KOPT-K1 (cell line): ENCODE measurements around the gene CYP4F12.
"Not testable (repeated sequence)": the region's sequence is repeated elsewhere in the genome, so short reads cannot be mapped to it uniquely, and the experiment has no call there.

Source experiments
- H3K27ac ChIP-seq: fragments of 200-600 bp; sonication (generic); 2 replicates; pipeline ENCODE4 v1.5.1; 2016; ENCODE audit warnings: antibody characterized with exemption, mild to moderate bottlenecking, low read depth, low read length; ENCODE audit not compliant: poor library complexity, severe bottlenecking
- H3K36me3 ChIP-seq: fragments of 200-600 bp; sonication (generic); 2 replicates; pipeline ENCODE4 v1.5.1; 2017; ENCODE audit warnings: antibody characterized with exemption, mild to moderate bottlenecking, low read length, moderate library complexity; ENCODE audit not compliant: insufficient read depth
- H3K9me3 ChIP-seq: fragments of 200-600 bp; sonication (generic); 2 replicates; pipeline ENCODE4 v1.5.1; 2017; ENCODE audit warnings: antibody characterized with exemption, low read length, mild to moderate bottlenecking; ENCODE audit not compliant: insufficient read depth, poor library complexity, severe bottlenecking

CYP4F12 gene

GRCh38 chr19:15642807-15643206 is 30.1 kb upstream of the CYP4F12 start:
- no peak overlapping the region for H3K27ac ChIP-seq
- no peaks in the 10 kb centered on the region for H3K36me3 ChIP-seq
- no peaks in the 10 kb centered on the region for H3K9me3 ChIP-seq

GRCh38 chr19:15643387-15643786 is 29.5 kb upstream of the CYP4F12 start:
- H3K27ac ChIP-seq = no peak overlapping the region
- H3K36me3 ChIP-seq = no peaks in the 10 kb centered on the region
- no peaks in the 10 kb centered on the region for H3K9me3 ChIP-seq

DNA sequence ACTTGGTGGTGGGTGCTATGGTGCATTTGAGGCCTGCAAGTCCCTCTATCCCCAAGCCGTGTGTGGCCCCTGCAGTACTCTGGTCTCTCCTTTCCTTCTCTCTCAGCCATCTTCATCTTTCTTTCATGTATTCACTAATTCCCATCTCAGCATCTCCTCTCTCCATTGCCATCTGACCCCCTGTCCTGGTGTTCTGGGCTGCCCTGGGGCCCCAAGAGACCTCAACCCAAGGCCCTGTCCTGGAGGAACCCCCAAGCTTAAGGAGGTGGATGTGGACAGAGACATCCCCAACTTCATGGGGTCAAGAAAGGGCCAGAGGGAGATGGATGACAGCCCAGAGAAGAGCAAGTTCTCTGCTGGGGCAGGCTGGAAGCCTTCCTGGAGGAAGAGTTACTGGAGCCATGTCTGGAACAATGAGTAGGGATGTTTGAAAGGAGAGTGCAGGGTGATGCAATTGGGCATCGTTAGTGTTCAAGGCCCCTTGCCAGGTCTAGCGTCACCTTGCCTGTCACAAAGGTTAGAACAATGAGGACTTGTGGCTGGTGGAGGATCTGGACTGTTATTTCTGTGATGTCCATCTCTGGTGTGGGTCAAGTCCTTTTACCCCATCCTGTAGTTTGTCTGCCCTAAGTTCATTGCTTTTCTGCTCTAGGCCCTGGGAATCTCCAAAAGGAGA is 28.7 kb upstream of the CYP4F12 start:
- no peaks in the 10 kb centered on the region for H3K9me3 ChIP-seq
- no peaks in the 10 kb centered on the region for H3K36me3 ChIP-seq
- no peak overlapping the region for H3K27ac ChIP-seq

- H3K27ac ChIP-seq = no peak overlapping the region
- no peaks in the 10 kb centered on the region for H3K9me3 ChIP-seq
- no peaks in the 10 kb centered on the region for H3K36me3 ChIP-seq
These were observed 28.1 kb upstream of the CYP4F12 start for GRCh38 chr19:15644816-15645215.

DNA sequence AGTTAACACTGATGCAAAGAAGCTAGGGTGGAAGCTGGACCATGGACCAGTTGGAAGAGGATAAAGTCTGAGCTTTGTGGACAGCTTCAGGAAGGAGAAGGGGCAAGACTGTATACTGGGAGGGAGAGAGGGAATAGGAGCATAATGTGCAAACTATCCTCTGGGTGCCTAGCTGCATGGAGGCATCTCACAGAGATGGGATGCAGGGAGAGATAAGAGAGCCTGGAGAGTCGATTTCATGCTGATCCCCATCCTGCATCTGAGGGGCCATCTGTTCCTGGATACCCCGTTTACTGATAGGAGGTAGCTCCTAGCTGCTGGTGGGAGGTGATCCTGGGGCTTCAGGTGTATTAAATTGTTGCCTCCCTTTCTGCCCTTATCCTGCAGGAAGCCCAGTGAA is 23.4 kb upstream of the CYP4F12 start:
- Histone ChIP-seq H3K9me3 (no peaks in the 10 kb centered on the region), H3K36me3 (no peaks in the 10 kb centered on the region)

GRCh38 chr19:15650123-15650522 is 22.8 kb upstream of the CYP4F12 start:
- H3K36me3 ChIP-seq, H3K27ac ChIP-seq, H3K9me3 ChIP-seq: not testable (repeated sequence)

More for the DNA sequence above, 23.4 kb upstream of the CYP4F12 start:
- H3K27ac ChIP-seq = no peak overlapping the region

DNA sequence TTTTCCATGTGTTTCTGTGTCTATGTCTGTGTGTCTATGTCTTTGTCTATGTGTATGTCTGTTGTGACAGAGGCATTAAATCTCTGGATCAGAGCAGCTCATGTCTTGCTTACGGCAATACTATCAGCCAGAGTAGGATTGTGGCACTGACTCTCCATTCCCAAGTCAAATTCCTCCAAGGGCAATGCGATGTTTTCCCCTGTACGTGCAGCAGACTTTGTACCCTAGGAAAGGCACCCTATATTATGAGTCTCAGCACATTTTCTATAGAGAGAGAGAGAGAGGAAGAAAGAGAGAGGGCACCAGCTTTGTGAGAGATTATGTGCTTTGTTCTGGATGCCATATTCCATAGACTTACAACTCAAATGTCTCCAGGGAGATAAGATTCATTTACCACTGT is 21.1 kb upstream of the CYP4F12 start:
- Histone ChIP-seq H3K9me3 (no peaks in the 10 kb centered on the region), H3K27ac (no peak overlapping the region), H3K36me3 (no peaks in the 10 kb centered on the region)

- Histone ChIP-seq H3K9me3 (no peaks in the 10 kb centered on the region), H3K27ac (no peak overlapping the region), H3K36me3 (no peaks in the 10 kb centered on the region)
These were observed 20.2 kb upstream of the CYP4F12 start for GRCh38 chr19:15652559-15653278.

GRCh38 chr19:15656467-15656866 is 16.4 kb upstream of the CYP4F12 start:
- no peaks in the 10 kb centered on the region for H3K36me3 ChIP-seq
- H3K9me3 ChIP-seq = no peaks in the 10 kb centered on the region
- H3K27ac ChIP-seq = no peak overlapping the region

GRCh38 chr19:15663247-15663646 is 9.6 kb upstream of the CYP4F12 start:
- Histone ChIP-seq H3K36me3 (no peaks in the 10 kb centered on the region), H3K27ac (no peak overlapping the region), H3K9me3 (no peaks in the 10 kb centered on the region)

DNA sequence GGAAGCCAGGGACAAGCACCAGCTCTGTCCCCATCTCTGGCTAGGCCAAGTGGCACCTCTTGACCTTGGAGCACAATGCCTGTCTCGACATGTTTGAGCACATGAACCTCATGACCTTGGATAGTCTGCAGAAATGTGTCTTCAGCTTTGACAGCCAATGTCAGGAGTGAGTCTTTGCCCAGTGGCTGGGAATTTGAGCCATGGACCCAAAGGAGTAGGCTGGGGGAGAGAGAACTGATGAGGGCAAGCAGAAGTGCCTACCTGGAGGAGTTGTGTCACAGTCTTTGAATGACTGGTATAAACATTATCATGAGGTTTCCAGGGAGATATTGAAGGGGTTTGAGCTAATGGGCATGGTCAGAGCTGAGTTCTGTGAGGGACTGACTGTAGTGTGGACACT is 6.7 kb upstream of the CYP4F12 start:
- H3K36me3 ChIP-seq = no peaks in the 10 kb centered on the region
- H3K27ac ChIP-seq = no peak overlapping the region
- H3K9me3 ChIP-seq = no peaks in the 10 kb centered on the region

GRCh38 chr19:15666883-15667282 is 6.0 kb upstream of the CYP4F12 start:
- no peaks in the 10 kb centered on the region for H3K9me3 ChIP-seq
- H3K36me3 ChIP-seq = no peaks in the 10 kb centered on the region
- H3K27ac ChIP-seq = no peak overlapping the region

DNA sequence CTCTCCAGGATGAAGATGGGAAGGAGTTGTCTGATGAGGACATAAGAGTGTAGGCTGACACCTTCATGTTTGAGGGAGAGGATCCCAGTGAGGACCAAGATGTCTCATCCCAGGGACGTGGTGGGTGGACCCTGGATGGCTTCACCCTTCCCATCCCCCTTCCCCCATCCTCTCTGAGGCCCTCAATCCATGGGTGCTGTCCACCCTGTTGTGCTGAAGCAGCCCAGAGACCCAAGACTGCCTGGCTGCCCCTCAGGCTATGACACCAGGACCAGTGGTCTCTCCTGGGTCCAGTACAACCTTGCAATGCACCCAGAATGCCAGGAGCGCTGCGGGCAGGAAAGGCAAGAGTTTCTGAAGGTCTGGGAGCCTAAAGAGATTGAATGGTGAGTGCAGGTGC is 3.4 kb upstream of the CYP4F12 start:
- Histone ChIP-seq H3K36me3 (no peaks in the 10 kb centered on the region), H3K27ac (no peak overlapping the region), H3K9me3 (no peaks in the 10 kb centered on the region)

- Histone ChIP-seq H3K9me3 (no peaks in the 10 kb centered on the region), H3K27ac (no peak overlapping the region), H3K36me3 (no peaks in the 10 kb centered on the region)
These were observed 3.0 kb upstream of the CYP4F12 start for GRCh38 chr19:15669891-15670290.

DNA sequence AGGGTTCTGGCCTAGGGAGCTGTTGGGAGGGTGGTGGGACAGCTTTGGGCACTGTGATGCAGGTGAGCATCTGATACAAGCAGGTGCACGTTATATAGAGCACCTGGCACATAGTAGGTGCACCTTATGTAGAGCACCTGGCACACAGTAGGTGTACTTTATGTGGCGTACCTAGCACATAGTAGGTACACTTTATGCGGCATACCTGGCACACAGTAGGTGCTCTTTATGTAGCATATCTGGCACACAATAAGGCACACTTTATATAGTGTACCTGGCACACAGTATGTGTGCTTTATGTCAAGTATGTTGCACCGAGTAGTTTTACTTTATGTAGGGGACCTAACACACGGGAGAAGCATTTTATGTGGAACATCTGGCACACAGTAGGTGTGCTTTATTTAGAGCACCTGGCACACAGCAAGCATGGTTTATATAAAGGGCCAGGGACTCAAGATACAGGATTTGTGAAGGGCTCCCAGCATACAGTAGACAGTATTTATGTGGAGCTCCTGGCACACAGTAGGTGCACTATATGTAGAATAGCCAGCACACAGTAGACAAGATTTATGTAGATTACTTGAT is 1.6 kb upstream of the CYP4F12 start:
- no peaks in the 10 kb centered on the region for H3K9me3 ChIP-seq
- H3K36me3 ChIP-seq = no peaks in the 10 kb centered on the region
- no peak overlapping the region for H3K27ac ChIP-seq
